Measurements from ENCODE around the gene HSPB8.

DNA sequence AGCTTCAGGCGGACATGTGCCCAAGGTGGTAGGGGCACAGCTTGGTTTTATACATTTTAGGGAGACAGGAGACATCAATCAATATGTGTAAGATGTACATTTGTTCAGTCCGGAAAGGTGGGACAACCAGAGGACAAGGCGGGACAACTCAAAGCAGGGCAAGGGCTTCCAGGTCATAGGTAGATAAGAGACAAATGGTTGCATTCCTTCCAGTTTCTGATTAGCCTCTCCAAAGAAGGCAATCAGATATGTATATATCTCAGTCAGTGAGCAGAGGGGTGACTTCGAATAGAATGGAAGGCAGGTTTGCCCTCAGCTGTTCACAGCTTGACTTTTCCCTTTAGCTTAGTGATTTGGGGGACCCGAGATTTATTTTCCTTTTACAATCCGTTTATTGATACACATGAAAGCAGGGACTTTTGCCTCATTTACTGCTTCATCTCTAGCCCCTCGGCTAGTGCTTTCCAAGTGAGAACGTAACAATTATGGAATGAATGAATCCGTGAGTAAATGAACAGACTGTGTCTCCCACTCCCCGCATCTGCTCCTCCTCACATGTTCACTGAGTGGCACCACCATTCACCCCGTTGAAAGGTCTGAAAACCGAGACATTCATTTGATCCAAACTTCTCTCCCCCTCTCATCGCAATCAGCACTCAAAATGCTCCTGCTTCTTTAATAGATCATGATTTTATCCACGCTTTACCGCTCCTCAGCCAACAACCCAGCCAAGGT, 6.9 kb upstream of the HSPB8 start:
- TF ChIP-seq, protein P1, sequence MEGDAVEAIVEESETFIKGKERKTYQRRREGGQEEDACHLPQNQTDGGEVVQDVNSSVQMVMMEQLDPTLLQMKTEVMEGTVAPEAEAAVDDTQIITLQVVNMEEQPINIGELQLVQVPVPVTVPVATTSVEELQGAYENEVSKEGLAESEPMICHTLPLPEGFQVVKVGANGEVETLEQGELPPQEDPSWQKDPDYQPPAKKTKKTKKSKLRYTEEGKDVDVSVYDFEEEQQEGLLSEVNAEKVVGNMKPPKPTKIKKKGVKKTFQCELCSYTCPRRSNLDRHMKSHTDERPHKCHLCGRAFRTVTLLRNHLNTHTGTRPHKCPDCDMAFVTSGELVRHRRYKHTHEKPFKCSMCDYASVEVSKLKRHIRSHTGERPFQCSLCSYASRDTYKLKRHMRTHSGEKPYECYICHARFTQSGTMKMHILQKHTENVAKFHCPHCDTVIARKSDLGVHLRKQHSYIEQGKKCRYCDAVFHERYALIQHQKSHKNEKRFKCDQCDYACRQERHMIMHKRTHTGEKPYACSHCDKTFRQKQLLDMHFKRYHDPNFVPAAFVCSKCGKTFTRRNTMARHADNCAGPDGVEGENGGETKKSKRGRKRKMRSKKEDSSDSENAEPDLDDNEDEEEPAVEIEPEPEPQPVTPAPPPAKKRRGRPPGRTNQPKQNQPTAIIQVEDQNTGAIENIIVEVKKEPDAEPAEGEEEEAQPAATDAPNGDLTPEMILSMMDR (IDR thresholded peaks at IDR 0.05; ENCODE audit: borderline replicate concordance, extremely low read depth, low read length, poor library complexity, severe bottlenecking) = no peak
- no peak for TF ChIP-seq EZH2 (IDR thresholded peaks at IDR 0.05; ENCODE audit: borderline replicate concordance, low read depth, low read length, severe bottlenecking)

All from DND-41 (cell line).